ENCODE data around the gene AGAP1.

The AGAP1 gene

GRCh38 chr2:236169741-236170589, 676.1 kb downstream of the AGAP1 start:
- DNase-seq = no peak

- no peak for DNase-seq
Observed at GRCh38 chr2:236170590-236171165, 676.8 kb downstream of the AGAP1 start.

GRCh38 chr2:236171181-236171679, 677.4 kb downstream of the AGAP1 start:
- DNase-seq = no peak

GRCh38 chr2:236171680-236172254, 677.9 kb downstream of the AGAP1 start:
- no peak for DNase-seq

- no peak for DNase-seq
Observed at GRCh38 chr2:236172255-236173035, 678.6 kb downstream of the AGAP1 start.

GRCh38 chr2:236173036-236173728, 679.3 kb downstream of the AGAP1 start:
- no peak for DNase-seq

GRCh38 chr2:236173729-236174607, 680.1 kb downstream of the AGAP1 start:
- no peak for DNase-seq

GRCh38 chr2:236175548-236176150, 681.8 kb downstream of the AGAP1 start:
- no peak for DNase-seq

- DNase-seq = no peak
Observed at GRCh38 chr2:236176417-236176816, 682.6 kb downstream of the AGAP1 start.

GRCh38 chr2:236176951-236177350, 683.1 kb downstream of the AGAP1 start:
- no peak for DNase-seq

- peak; percentile 22 for DNase-seq
Observed at GRCh38 chr2:236177604-236177966, 683.7 kb downstream of the AGAP1 start.

- peak; percentile 34 for DNase-seq
Observed at GRCh38 chr2:236177967-236178889, 684.4 kb downstream of the AGAP1 start.

- peak; percentile 18 for DNase-seq
Observed at GRCh38 chr2:236178890-236179235, 685.0 kb downstream of the AGAP1 start.

GRCh38 chr2:236179236-236180075, 685.6 kb downstream of the AGAP1 start:
- DNase-seq = no peak

- no peak for DNase-seq
Observed at GRCh38 chr2:236180076-236180816, 686.4 kb downstream of the AGAP1 start.

- peak; percentile 27 for DNase-seq
Observed at GRCh38 chr2:236180831-236181453, 687.1 kb downstream of the AGAP1 start.
